ENCODE data around the gene TENT4B. TPM values are rescaled to one million over a fixed set of nuclear protein-coding genes. Genes with fewer than 3 reads are reported as not detected.

Gene TENT4B
- total RNA-seq, 2 experiments from 2014 or later, result 5.8 to 8.8 TPM

- Histone ChIP-seq H2AFZ (ENCODE audit: low read length) (no peak overlapping the region), H4K20me1 (ENCODE audit: insufficient read depth, low read length) (no peaks in the 10 kb centered on the region), H3K27ac (ENCODE audit: low read depth, low read length, poor library complexity, severe bottlenecking) (no peak overlapping the region), H3K36me3 (ENCODE audit: insufficient read depth, low read length) (no peaks in the 10 kb centered on the region), H3K4me3 (ENCODE audit: low read depth, low read length, poor library complexity, severe bottlenecking) (no peak overlapping the region), H3K79me2 (ENCODE audit: insufficient read depth, low read depth, low read length) (no peaks in the 10 kb centered on the region), H3K9me3 (ENCODE audit: low read length) (no peaks in the 10 kb centered on the region), H3K9me2 (ENCODE audit: insufficient read depth, low read length) (no peaks in the 10 kb centered on the region), H3K4me1 (ENCODE audit: insufficient read depth, low read length, poor library complexity, severe bottlenecking) (no peaks in the 10 kb centered on the region), H3K4me2 (ENCODE audit: low read length) (no peak overlapping the region)
- no peak for DNase-seq (ENCODE audit: low spot score)
- POLR2A ChIA-PET, result interaction anchor here (0.6 to 1.1 kb wide), 2 partner anchors 33 to 44 kb away, joined by 4 read pairs; no protein-coding TSS in a partner anchor
- CTCF ChIA-PET (ENCODE audit: unreplicated experiment), result no interaction called here
- intact Hi-C loops (cut with micrococcal nuclease; ENCODE audit: unreplicated experiment), result loop anchor here (10.0 kb wide), 1 partner anchor 71 kb away; no protein-coding TSS in a partner anchor
- no TSS peak for BruUV-seq (replicated peaks)
- TF ChIP-seq, protein P1, sequence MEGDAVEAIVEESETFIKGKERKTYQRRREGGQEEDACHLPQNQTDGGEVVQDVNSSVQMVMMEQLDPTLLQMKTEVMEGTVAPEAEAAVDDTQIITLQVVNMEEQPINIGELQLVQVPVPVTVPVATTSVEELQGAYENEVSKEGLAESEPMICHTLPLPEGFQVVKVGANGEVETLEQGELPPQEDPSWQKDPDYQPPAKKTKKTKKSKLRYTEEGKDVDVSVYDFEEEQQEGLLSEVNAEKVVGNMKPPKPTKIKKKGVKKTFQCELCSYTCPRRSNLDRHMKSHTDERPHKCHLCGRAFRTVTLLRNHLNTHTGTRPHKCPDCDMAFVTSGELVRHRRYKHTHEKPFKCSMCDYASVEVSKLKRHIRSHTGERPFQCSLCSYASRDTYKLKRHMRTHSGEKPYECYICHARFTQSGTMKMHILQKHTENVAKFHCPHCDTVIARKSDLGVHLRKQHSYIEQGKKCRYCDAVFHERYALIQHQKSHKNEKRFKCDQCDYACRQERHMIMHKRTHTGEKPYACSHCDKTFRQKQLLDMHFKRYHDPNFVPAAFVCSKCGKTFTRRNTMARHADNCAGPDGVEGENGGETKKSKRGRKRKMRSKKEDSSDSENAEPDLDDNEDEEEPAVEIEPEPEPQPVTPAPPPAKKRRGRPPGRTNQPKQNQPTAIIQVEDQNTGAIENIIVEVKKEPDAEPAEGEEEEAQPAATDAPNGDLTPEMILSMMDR (conservative IDR thresholded peaks at IDR 0.05; ENCODE audit: low read length), result no peak
- no peak for TF ChIP-seq EZH2phosphoT487 (IDR thresholded peaks at IDR 0.05; ENCODE audit: borderline replicate concordance, low read depth, low read length)
Measured at GRCh38 chr16:50254072-50254471, 101.0 kb downstream of the TENT4B start.

GRCh38 chr16:50255538-50255937 is 102.4 kb downstream of the TENT4B start:
- ChIA-PET CTCF (ENCODE audit: unreplicated experiment) (no interaction called here), POLR2A (interaction anchor here (0.6 to 2.1 kb wide), 6 partner anchors 13 to 119 kb away, joined by 3 to 5 read pairs (median 3); no protein-coding TSS in a partner anchor)
- no peak overlapping the region for H3K4me2 ChIP-seq (ENCODE audit: low read length)
- H3K27ac ChIP-seq (ENCODE audit: low read depth, low read length, poor library complexity, severe bottlenecking), result no peak overlapping the region
- H3K4me1 ChIP-seq (ENCODE audit: insufficient read depth, low read length, poor library complexity, severe bottlenecking), result no peaks in the 10 kb centered on the region
- BruUV-seq (replicated peaks), result no TSS peak
- no peaks in the 10 kb centered on the region for H3K79me2 ChIP-seq (ENCODE audit: insufficient read depth, low read depth, low read length)
- no peaks in the 10 kb centered on the region for H3K9me2 ChIP-seq (ENCODE audit: insufficient read depth, low read length)
- H3K9me3 ChIP-seq (ENCODE audit: low read length), result no peaks in the 10 kb centered on the region
- no peak for TF ChIP-seq EZH2phosphoT487 (IDR thresholded peaks at IDR 0.05; ENCODE audit: borderline replicate concordance, low read depth, low read length)
- TF ChIP-seq, protein P1 (conservative IDR thresholded peaks at IDR 0.05; ENCODE audit: low read length), result no peak
- intact Hi-C loops (cut with micrococcal nuclease; ENCODE audit: unreplicated experiment), result loop anchor here (10.0 kb wide), 1 partner anchor 69 kb away; no protein-coding TSS in a partner anchor
- H4K20me1 ChIP-seq (ENCODE audit: insufficient read depth, low read length), result no peaks in the 10 kb centered on the region
- H3K4me3 ChIP-seq (ENCODE audit: low read depth, low read length, poor library complexity, severe bottlenecking), result no peak overlapping the region
- no peaks in the 10 kb centered on the region for H3K36me3 ChIP-seq (ENCODE audit: insufficient read depth, low read length)
- no peak overlapping the region for H2AFZ ChIP-seq (ENCODE audit: low read length)
- no peak for DNase-seq (ENCODE audit: low spot score)

DNA sequence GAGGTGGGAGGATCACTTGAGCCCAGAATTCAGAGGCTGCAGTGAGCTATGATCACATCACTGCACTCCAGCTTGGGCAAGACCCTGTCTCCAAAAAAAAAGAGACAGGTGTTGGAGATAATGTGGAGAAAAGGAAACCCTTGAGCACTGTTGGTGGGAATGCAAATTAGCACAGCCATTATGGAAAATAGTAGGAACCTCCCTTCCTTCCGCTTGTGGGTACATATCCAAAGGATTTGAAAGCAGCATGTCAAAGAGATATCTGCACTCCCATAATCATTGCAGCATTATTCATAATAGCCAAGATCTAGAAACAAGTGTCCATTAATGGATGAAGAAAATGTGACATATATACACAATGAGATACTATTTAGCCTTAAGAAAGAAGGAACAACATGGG is 103.5 kb downstream of the TENT4B start:
- Histone ChIP-seq H3K36me3 (ENCODE audit: insufficient read depth, low read length) (no peaks in the 10 kb centered on the region), H3K27ac (ENCODE audit: low read depth, low read length, poor library complexity, severe bottlenecking) (no peak overlapping the region), H3K4me2 (ENCODE audit: low read length) (no peak overlapping the region), H3K79me2 (ENCODE audit: insufficient read depth, low read depth, low read length) (no peaks in the 10 kb centered on the region), H3K4me3 (ENCODE audit: low read depth, low read length, poor library complexity, severe bottlenecking) (no peak overlapping the region), H3K9me3 (ENCODE audit: low read length) (no peaks in the 10 kb centered on the region), H3K9me2 (ENCODE audit: insufficient read depth, low read length) (no peaks in the 10 kb centered on the region), H4K20me1 (ENCODE audit: insufficient read depth, low read length) (no peaks in the 10 kb centered on the region), H3K4me1 (ENCODE audit: insufficient read depth, low read length, poor library complexity, severe bottlenecking) (no peaks in the 10 kb centered on the region), H2AFZ (ENCODE audit: low read length) (no peak overlapping the region)
- no TSS peak for BruUV-seq (replicated peaks)
- intact Hi-C loops (cut with micrococcal nuclease; ENCODE audit: unreplicated experiment), result loop anchor here (10.0 kb wide), 1 partner anchor 68 kb away; no protein-coding TSS in a partner anchor
- no peak for DNase-seq (ENCODE audit: low spot score)
- CTCF ChIA-PET (ENCODE audit: unreplicated experiment), result no interaction called here
- POLR2A ChIA-PET, result interaction anchor here (0.7 to 2.1 kb wide), 2 partner anchors 12 to 41 kb away, joined by 3 to 5 read pairs; no protein-coding TSS in a partner anchor
- TF ChIP-seq EZH2phosphoT487 (IDR thresholded peaks at IDR 0.05; ENCODE audit: borderline replicate concordance, low read depth, low read length), result no peak
- TF ChIP-seq, protein P1 (conservative IDR thresholded peaks at IDR 0.05; ENCODE audit: low read length), result no peak
